HG03064 (cell line): ENCODE measurements around the gene FLVCR1.
"Not testable (repeated sequence)": the region's sequence is repeated elsewhere in the genome, so short reads cannot be mapped to it uniquely, and the experiment has no call there.

ENCODE experiments used
- ATAC-seq: cut with Tn5 transposase; IDR thresholded peaks from one replicate; pipeline ENCODE4 v1.9.1; 2021; ENCODE audit warnings: low read depth; ENCODE audit not compliant: unreplicated experiment

FLVCR1 gene

DNA sequence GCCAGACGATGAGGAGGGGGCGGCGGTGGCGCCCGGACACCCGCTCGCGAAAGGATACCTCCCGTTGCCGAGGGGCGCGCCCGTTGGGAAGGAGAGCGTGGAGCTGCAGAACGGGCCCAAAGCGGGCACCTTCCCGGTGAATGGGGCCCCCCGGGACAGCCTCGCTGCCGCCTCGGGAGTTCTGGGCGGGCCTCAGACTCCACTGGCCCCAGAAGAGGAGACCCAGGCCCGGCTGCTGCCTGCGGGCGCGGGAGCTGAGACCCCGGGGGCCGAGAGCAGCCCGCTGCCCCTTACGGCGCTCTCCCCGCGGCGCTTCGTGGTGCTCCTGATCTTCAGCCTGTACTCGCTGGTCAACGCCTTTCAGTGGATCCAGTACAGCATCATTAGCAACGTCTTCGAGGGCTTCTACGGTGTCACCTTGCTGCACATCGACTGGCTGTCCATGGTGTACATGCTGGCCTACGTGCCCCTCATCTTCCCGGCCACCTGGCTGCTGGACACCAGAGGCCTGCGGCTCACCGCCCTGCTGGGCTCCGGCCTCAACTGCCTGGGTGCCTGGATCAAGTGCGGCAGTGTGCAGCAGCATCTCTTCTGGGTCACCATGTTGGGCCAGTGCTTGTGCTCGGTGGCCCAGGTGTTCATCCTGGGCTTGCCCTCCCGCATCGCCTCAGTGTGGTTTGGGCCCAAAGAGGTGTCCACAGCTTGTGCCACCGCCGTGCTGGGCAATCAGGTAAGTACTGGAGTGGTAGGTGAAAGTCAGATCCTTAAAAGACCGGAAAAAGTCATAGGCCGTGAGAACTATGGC, 588 bp downstream of the FLVCR1 start:
- ATAC-seq, result peak; percentile 9

DNA sequence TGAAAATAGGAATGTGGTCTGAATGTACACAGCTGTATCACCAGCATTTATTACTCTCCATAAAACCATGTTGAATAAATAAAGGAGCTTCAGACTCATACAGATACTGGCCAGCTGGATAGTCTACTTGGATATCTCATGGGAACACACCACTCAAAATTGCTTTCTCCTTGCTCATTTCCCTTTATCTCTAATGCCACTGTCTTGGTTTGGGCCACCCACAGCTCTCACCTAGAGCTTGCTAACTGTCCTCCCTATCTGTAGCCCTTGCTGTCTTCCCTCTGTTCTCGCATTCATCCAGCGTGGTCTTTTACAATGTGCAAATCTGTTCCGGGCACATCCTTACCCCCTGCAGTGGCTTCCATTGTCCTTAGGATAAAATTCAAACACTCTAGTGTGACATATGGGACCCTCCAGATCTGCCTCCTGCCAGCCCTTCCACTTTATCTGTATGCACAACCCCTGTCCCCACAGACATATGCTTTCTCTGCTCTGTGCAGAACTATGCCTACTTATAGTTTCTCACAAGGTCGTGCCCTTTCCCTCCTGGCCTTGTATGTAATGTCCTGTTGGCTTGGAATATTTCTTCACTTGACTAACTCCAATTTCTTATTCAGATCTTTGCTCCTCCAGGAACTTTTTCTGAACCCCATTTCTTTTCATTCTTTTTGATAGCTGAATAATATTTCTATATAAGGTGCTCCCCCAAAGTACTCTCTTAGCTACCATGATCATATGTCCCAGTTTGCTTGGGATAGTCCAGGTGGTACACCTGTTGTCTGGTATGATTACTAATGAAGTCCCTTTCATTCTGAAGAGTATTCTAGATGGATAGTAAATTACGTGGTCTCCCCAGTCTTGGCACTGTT, 2.9 kb downstream of the FLVCR1 start:
- ATAC-seq, result no peak

DNA sequence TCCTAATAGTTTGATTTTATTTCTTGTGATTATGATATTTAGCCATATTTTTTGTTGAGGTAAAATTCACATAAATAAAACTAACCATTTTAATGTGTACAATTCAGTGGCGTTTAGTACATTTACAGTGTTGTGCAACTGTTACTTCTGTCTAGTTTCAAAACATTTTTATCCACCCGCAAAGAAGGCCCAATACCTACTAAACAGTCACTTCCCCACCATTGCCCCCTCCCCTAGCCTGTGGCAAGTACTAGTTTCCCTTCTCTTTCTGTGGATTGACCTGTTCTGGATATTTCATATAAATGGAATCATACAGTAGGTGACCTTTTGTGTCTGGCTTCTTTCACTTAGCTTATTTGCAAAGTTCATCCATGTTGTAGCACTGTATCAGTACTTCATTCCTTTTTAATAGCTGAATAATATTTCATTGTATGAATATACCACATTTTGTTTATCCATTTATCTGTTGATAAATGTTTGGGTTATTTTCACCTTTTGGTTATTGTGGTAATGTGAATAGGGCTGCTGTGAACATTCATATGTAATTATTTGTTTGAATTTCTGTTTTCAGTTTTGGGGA, 4.1 kb downstream of the FLVCR1 start:
- ATAC-seq, result no peak

DNA sequence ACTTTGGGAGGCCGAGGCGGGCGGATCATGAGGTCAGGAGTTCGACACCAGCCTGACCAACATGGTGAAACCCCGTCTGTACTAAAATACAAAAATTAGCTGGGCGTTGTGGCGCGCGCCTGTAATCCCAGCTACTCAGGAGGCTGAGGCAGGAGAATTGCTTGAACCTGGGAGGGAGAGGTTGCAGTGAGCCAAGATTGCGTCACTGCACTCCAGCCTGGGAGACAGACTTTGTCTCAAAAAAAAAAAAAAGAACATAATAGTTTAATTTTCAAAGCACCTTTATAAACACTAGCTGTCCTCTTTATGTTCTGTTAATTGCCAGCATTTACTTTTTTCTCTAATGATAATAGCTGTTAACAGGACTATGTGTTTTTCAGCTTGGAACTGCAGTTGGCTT, 5.3 kb downstream of the FLVCR1 start:
- ATAC-seq, result not testable (repeated sequence)

DNA sequence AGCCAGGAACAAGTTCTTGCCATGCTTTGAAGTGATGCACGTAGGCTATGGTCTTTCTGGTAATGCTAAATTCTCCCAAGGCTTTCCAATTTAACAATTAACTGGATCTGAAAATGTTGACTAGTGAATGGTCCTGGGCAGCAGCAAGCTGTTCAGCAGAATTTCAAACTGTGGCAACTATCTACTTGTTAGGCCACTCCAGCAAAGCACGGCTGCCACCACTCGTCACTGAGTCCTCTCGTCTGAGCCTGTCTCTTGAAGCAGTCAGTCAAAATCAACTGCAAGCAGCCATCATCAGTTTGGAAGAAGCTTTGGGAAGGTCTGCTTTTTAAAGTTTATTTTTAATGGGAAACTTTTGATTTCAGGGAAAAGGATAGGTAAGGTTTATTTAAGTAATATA, 6.1 kb downstream of the FLVCR1 start:
- ATAC-seq, result no peak

GRCh38 chr1:212867192-212867591, 9.1 kb downstream of the FLVCR1 start:
- ATAC-seq, result no peak

GRCh38 chr1:212871976-212872375, 13.9 kb downstream of the FLVCR1 start:
- no peak for ATAC-seq

GRCh38 chr1:212873518-212873917, 15.4 kb downstream of the FLVCR1 start:
- ATAC-seq, result peak; percentile 81

DNA sequence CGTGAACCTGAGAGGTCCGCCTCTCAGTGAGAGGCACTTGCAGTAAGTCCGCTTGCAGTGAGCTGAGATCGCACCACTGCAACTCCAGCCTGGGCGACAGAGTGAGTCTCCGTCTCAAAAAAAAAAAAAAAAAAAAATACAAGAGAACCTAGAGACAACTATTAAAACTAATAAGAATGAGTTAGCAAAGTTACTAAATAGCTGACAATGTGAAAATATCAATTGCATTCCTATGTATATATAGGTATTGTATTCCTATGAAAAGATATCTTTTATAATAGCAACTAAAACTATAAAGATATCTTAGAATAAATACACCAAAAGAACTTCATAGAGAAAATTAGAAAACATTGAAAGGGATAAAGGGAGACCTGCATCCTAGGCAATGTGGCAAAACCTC, 20.3 kb downstream of the FLVCR1 start:
- no peak for ATAC-seq

DNA sequence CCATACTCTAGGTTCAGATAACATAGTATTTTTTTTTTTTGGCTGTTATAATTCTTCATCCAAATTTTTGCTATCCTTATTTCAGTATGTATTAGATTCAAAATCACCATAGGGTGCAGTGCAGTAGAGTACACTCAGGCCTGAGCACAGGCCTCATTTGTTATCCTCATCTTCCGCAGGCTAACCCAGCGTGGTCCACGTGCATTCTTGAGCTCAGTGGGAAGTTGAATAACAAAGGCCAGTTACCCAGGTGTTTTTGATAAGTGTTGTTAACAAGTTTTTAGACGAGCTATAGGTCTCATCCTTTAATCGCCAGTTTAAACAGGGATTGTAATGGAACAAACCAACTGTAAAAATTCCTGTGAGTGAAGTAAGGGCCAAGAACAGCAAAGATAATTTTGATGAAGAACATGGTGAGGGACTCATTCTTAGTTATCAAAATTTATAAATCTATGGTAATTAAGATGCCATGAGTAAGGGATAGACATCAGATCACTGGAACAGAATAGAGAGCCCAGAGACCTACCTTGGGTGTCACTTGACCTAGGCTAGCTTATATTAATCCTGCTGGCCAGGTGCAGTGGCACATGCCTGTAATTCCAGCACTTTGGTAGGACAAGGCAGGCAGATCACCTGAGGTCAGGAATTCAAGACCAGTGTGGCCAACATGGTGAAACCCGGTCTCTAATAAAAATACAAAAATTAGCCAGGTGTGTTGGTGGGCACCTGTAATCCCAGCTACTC, 22.0 kb downstream of the FLVCR1 start:
- no peak for ATAC-seq

DNA sequence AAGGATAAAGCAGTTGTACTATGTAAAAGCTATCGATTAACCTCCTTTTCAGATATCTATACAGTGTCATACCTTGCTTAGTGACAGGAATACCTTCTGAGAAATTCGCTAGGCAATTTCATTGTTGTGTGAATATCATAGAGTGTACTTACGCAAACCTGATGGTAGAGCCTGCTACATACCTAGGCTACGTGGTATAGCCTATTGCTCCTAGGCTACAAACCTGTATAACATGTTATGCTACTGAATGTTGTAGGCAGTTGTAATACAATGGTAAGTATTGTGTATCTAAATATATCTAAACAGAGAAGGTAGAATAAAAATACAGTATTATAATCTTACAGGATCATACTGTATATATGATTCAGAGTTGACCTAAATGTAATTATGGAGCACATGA, 26.5 kb downstream of the FLVCR1 start:
- ATAC-seq, result no peak

- ATAC-seq, result no peak
Measured at GRCh38 chr1:212892108-212892507, 34.0 kb downstream of the FLVCR1 start.

DNA sequence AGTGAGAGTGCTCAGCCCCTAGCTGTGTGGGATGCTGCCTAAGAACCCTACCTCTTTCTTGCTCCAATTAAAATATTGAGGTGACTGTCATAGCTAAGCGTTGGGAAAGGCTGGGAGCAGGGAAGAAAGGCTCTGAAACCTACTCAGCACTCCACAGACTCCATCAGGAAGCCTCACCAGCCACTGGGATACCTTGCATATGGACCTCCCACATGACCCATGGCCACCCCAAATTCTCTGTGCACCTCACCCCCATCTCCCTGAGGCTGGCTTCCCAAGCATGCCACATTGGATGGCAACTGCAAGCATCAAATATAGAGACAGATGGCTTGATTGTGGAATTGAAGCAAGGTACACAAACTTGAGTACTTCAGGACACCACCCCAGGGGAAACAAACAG, 41.8 kb downstream of the FLVCR1 start:
- ATAC-seq, result no peak

DNA sequence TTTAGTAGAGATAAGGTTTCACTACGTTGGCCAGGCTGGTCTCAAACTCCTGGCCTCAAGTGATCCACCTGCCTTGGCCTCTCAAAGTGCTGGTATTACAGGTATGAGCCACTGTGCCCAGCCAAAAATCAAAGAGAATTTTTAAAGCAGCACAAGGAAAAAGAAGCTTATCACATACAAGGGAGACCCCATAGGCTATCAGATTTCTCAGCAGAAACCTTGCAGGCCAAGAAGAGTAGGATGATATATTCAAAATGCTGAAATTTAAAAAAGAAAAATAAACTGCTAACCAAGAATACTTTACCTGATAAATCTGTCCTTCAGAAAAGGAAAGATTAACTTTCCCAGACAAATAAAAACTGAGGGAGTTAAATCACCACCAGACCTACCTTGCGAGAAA, 43.2 kb downstream of the FLVCR1 start:
- no peak for ATAC-seq

DNA sequence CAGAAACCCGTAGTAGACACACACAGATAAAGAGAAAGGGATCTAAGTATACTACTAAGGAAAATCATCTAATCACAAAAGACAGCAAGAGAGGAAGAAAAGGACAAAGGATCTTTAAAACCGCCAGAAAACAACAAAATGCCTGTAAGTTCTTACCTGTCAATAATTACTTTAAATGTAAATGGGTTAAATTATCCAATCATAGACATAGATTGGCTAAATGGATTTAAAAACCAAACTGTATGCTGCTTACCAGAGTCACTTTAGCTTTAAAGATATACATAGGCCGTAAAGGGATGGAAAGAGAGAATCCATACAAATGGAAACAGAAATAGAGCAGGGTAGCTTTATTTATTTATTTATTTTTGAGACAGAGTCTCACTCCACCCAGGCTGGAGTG, 44.0 kb downstream of the FLVCR1 start:
- ATAC-seq, result no peak

GRCh38 chr1:212903664-212904063, 45.6 kb downstream of the FLVCR1 start:
- ATAC-seq, result no peak

DNA sequence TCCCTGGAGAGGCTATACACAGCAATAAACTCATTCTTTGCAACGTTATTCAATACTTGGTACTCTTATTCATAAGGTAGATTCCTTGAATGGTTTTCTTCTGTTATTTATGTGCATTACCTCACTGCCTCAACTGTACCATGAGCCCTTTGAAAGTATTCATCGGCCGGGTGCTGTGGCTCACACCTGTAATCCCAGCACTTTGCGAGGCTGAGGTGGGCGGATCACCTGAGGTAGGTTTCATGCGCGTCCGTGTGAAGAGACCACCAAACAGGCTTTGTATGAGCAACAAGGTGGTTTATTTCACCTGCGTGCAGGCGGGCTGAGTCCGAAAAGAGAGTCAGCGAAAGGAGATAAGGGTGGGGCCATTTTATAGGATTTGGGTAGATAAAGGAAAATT, 50.0 kb downstream of the FLVCR1 start:
- ATAC-seq, result not testable (repeated sequence)

GRCh38 chr1:212908971-212909370, 50.9 kb downstream of the FLVCR1 start:
- ATAC-seq, result no peak

DNA sequence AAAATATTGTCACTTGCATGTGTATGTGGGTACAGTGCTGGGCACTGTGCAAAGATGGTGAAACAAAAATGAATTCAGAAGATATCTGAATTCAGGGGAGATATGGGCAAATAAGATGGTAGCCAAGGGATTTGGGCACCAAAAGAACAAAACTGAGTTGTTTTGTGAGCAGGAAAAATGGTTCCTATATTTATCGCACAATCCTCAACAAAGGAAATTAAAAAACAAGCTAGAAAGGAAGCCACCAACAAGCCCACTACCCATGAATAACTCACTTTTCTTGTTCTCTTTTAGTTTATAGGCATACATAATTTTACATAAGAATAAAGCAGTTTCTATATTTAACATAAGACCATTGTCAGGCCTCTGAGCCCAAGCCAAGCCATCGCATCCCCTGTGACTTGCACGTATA, 51.6 kb downstream of the FLVCR1 start:
- no peak for ATAC-seq

- not testable (repeated sequence) for ATAC-seq
Measured at GRCh38 chr1:212910213-212910612, 52.1 kb downstream of the FLVCR1 start.

GRCh38 chr1:212913638-212914037, 55.6 kb downstream of the FLVCR1 start:
- not testable (repeated sequence) for ATAC-seq
